Esophagus muscularis mucosa (tissue), 4 donors: ENCODE results near the gene TMEM176B. TPM values are rescaled to one million over a fixed set of nuclear protein-coding genes. Genes with fewer than 3 reads are reported as not detected.

Experiments
- DNase-seq: peaks from one replicate; pipeline ENCODE4 v3.0.0-alpha.2; 2017; ENCODE audit errors: extremely low spot score
- H3K27ac ChIP-seq, 4 donors: fragments of 200-600 bp; sonication (generic); replicated peaks in 1 of 4; 1 replicate in 3 of 4; 2 replicates in 1 of 4; pipeline ENCODE4 v1.5.1; 2016 to 2019; ENCODE audit warnings: mild to moderate bottlenecking in 1 of 4
- H3K27me3 ChIP-seq, 4 donors: fragments of 200-600 bp; sonication (generic); one replicate each; pipeline versions ENCODE4 v1.5.1 to v1.6.0; 2016 to 2019
- H3K36me3 ChIP-seq, 4 donors: fragments of 200-600 bp; sonication (generic); one replicate each; pipeline ENCODE4 v1.5.1; 2016 to 2019
- H3K4me1 ChIP-seq, 4 donors: fragments of 200-600 bp; sonication (generic); one replicate each; pipeline ENCODE4 v1.5.1; 2016 to 2019
- H3K4me3 ChIP-seq, 4 donors: fragments of 200-600 bp; sonication (generic); 1 replicate in 2 of 4; 2 replicates in 2 of 4; pipeline ENCODE4 v1.5.1; 2016 to 2019; ENCODE audit warnings: mild to moderate bottlenecking in 4 of 4, moderate library complexity in 1 of 4
- H3K9me3 ChIP-seq, 4 donors: fragments of 200-600 bp; sonication (generic); 1 replicate in 3 of 4; 2 replicates in 1 of 4; pipeline ENCODE4 v1.5.1; 2016 to 2019
- EP300 ChIP-seq: sonication (generic); formaldehyde crosslinking; IDR thresholded peaks from one replicate; pipeline ENCODE4 v1.6.1; 2017; ENCODE audit warnings: antibody characterized with exemption
- POLR2A ChIP-seq: fragments of 450-650 bp; IDR thresholded peaks from one replicate; pipeline ENCODE4 v1.6.1; 2017; ENCODE audit warnings: antibody characterized with exemption, moderate library complexity, mild to moderate bottlenecking, low read depth
- POLR2AphosphoS5 ChIP-seq, 2 donors: sonication (generic); formaldehyde crosslinking; IDR thresholded peaks; one replicate each; pipeline ENCODE4 v1.6.1; 2017; ENCODE audit warnings: antibody characterized with exemption in 2 of 2
- WGBS: methylation state at CpG from one replicate; pipeline ENCODE4 v1.1.5; 2018; 5-methylcytosine and 5-hydroxymethylcytosine counted together
- intact Hi-C: fragments of 100-400 bp; cut with DNase I; formaldehyde crosslinking; loops from one replicate; pipeline ENCODE4 v1.15.1; 2023
- total RNA-seq, 4 donors: library from RNA; depleted of rRNA; stranded (reverse); fragments of >200 nt; gene quantifications; one replicate each; pipeline versions ENCODE4 v1.1.0 to v1.2.1, GENCODE V29; 2016
- TF ChIP-seq, protein P1 (sequence below), 3 experiments: fragments of 200-600 bp in 2 of 3; fragments of 450-650 bp in 1 of 3; sonication (generic) in 2 of 3; IDR thresholded peaks; one replicate each; pipeline ENCODE4 v1.5.1; 2017 to 2019; ENCODE audit warnings: antibody characterized with exemption in 3 of 3, mild to moderate bottlenecking in 2 of 3, moderate library complexity in 1 of 3

Gene TMEM176B
- total RNA-seq, 4 donors from 2014 or later, result 19.5 to 58.2 (median 54.1) TPM

DNA sequence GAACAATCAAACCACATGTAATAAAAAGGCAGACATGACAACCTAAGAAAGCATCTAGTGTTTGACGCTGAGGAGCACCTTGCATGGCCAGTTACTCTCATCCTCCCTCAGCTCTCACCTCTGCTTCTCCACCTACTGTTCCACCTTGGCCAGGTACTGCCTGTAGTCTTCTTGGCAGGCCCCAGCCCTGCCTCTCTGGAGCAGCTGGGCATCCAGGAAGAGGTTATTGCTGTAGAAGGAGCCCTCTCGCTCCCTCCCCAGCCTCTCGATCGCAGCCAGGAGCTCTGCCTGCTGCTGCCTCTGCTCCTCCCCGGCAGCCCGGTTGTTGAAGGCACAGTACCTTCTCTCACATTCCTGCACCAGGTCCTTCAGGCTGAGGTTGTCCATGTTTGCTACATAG, 53.2 kb downstream of the TMEM176B start:
- H3K4me3 ChIP-seq, result no peak overlapping the region
- H3K27me3 ChIP-seq, result no peaks in the 10 kb centered on the region
- DNase-seq, result no peak
- no peak overlapping the region for H3K27ac ChIP-seq
- H3K9me3 ChIP-seq, result no peaks in the 10 kb centered on the region
- WGBS, result 81% methylated on average over 6 of the region's 6 CpGs
- intact Hi-C loops, result no loop called here
- H3K36me3 ChIP-seq, result peaks cover 0 to 27% (median 6%) of the 10 kb centered on the region in 4 donors
- TF ChIP-seq, protein P1, sequence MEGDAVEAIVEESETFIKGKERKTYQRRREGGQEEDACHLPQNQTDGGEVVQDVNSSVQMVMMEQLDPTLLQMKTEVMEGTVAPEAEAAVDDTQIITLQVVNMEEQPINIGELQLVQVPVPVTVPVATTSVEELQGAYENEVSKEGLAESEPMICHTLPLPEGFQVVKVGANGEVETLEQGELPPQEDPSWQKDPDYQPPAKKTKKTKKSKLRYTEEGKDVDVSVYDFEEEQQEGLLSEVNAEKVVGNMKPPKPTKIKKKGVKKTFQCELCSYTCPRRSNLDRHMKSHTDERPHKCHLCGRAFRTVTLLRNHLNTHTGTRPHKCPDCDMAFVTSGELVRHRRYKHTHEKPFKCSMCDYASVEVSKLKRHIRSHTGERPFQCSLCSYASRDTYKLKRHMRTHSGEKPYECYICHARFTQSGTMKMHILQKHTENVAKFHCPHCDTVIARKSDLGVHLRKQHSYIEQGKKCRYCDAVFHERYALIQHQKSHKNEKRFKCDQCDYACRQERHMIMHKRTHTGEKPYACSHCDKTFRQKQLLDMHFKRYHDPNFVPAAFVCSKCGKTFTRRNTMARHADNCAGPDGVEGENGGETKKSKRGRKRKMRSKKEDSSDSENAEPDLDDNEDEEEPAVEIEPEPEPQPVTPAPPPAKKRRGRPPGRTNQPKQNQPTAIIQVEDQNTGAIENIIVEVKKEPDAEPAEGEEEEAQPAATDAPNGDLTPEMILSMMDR (IDR thresholded peaks at IDR 0.05), result no peak
- TF ChIP-seq POLR2AphosphoS5 (IDR thresholded peaks at IDR 0.05), result no peak
- no peak for TF ChIP-seq EP300
- no peak for TF ChIP-seq POLR2A
- H3K4me1 ChIP-seq, result peaks cover 27 to 54% (median 49%) of the 10 kb centered on the region in 4 donors

DNA sequence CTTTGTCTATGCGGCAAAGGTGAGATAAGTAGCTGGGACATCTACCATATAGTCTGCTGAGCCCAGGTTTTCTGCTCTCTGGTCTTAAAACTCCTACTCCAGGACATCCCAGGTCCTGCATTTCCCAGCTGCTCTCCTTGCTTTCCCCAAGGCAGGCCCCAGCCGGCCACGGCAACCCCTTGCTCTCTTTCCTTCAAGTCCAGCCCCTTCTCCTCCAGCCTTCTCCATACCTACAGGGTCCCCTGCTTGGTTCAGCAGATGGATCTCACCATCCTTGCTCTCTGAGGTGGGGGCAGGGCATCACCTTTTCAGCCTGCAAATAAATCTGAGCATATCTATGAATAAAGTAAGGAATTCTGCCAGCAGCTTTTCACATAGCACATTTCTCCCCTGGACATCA, 54.3 kb downstream of the TMEM176B start:
- Histone ChIP-seq H3K9me3 (no peaks in the 10 kb centered on the region), H3K27me3 (no peaks in the 10 kb centered on the region), H3K36me3 (peaks cover 0 to 37% (median 6%) of the 10 kb centered on the region in 4 donors), H3K27ac (no peak overlapping the region), H3K4me1 (peaks cover 37 to 49% (median 48%) of the 10 kb centered on the region in 4 donors), H3K4me3 (no peak overlapping the region)
- TF ChIP-seq, protein P1 (IDR thresholded peaks at IDR 0.05), result no peak
- no peak for TF ChIP-seq POLR2AphosphoS5 (IDR thresholded peaks at IDR 0.05)
- DNase-seq, result no peak
- intact Hi-C loops, result no loop called here
- 66% methylated on average over 3 of the region's 3 CpGs for WGBS

DNA sequence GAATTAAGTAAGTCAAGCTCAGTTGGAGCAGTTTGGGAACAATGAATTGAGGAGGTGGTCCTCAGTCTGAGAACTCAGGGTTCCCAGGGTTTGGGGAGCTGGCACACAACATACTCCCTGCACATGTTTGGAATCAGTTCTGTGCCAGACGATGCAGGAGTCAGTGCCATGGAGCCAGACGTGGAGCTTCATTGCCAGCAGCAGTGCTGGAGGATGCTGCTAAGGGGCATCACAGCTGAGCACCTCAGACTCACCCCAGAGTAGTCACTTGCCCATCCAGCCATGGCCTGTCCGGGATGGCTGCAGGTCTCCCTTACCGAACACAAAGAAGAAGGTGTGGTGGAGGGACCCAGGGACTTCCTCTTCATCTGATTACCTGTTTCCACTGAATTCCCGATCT, 55.1 kb downstream of the TMEM176B start:
- Histone ChIP-seq H3K27ac (no peak overlapping the region), H3K4me1 (peaks cover 37 to 49% (median 48%) of the 10 kb centered on the region in 4 donors), H3K27me3 (no peaks in the 10 kb centered on the region), H3K36me3 (peaks cover 0 to 42% (median 6%) of the 10 kb centered on the region in 4 donors), H3K4me3 (no peak overlapping the region), H3K9me3 (no peaks in the 10 kb centered on the region)
- no peak for DNase-seq
- no peak for TF ChIP-seq POLR2AphosphoS5 (IDR thresholded peaks at IDR 0.05)
- TF ChIP-seq, protein P1 (IDR thresholded peaks at IDR 0.05), result no peak
- TF ChIP-seq POLR2A, result no peak
- TF ChIP-seq EP300, result no peak
- 80% methylated on average over 4 of the region's 5 CpGs for WGBS
- intact Hi-C loops, result no loop called here

DNA sequence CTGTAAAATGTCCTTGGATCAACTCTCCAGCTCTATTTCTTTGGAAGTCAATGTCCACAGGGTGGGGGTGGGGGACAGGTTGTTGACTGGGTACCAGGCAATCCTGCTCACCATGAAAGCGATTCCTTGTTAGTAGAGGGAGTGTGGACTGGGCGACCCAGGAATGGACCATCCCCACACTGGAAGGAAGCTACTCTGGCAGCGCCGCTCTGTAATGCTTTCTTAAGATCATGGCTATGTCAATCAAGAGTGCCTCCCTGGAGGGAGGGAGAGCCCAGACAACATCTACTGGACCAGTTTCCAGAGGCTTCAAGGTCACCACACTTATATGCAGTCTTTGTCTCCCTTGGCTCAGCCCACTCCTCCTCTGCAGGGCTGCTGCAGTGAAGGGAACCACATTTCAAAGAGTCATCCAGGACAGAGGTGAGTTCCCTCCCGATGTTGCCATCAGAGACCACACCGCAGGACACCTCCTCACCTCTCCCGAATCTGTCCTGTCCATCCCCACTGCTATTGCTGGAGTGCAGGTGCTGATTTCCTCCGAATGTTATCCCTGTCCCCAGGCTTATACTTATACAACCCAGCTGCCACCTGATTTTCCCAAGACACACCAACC, 56.0 kb downstream of the TMEM176B start:
- Histone ChIP-seq H3K4me1 (peaks cover 37 to 49% (median 48%) of the 10 kb centered on the region in 4 donors), H3K9me3 (no peaks in the 10 kb centered on the region), H3K4me3 (no peak overlapping the region), H3K36me3 (peaks cover 0 to 42% (median 6%) of the 10 kb centered on the region in 4 donors), H3K27me3 (no peaks in the 10 kb centered on the region), H3K27ac (no peak overlapping the region)
- intact Hi-C loops, result no loop called here
- 74% methylated on average over 7 of the region's 8 CpGs for WGBS
- TF ChIP-seq POLR2A, result no peak
- TF ChIP-seq EP300, result no peak
- TF ChIP-seq POLR2AphosphoS5 (IDR thresholded peaks at IDR 0.05), result no peak
- TF ChIP-seq, protein P1 (IDR thresholded peaks at IDR 0.05), result no peak
- no peak for DNase-seq
